Measurements from ENCODE around the gene CFHR1.

The CFHR1 gene

GRCh38 chr1:196873385-196873784 lies 53.9 kb downstream of the CFHR1 start:
- no peak overlapping the region for H3K4me2 ChIP-seq (ENCODE audit: low read depth, low read length, poor library complexity, severe bottlenecking)
- H4K20me1 ChIP-seq (ENCODE audit: low read depth, low read length) = no peaks in the 10 kb centered on the region
- H3K4me3 ChIP-seq (ENCODE audit: insufficient read depth, low read length, poor library complexity, severe bottlenecking) = no peak overlapping the region
- no peak for TF ChIP-seq CTCF (IDR thresholded peaks at IDR 0.05; ENCODE audit: insufficient read depth, low read length, poor library complexity, severe bottlenecking)
- TF ChIP-seq EZH2phosphoT487 (conservative IDR thresholded peaks at IDR 0.05; ENCODE audit: low read length) = no peak
- no peaks in the 10 kb centered on the region for H3F3A ChIP-seq (ENCODE audit: insufficient read depth)
- no peak overlapping the region for H2AFZ ChIP-seq (ENCODE audit: low read depth, low read length, severe bottlenecking)
- no peaks in the 10 kb centered on the region for H3K36me3 ChIP-seq (ENCODE audit: low read length)
- no peak overlapping the region for H3K27ac ChIP-seq (ENCODE audit: low read depth, low read length)
- H3K79me2 ChIP-seq (ENCODE audit: insufficient read depth, low read length) = no peaks in the 10 kb centered on the region
- no peaks in the 10 kb centered on the region for H3K9me2 ChIP-seq (replicated peaks; ENCODE audit: insufficient read depth, low read length)
- H3K9ac ChIP-seq (ENCODE audit: low read length) = no peak overlapping the region
- H3K27me3 ChIP-seq (ENCODE audit: low read length) = no peaks in the 10 kb centered on the region
- H3K9me3 ChIP-seq (ENCODE audit: insufficient read depth, low read length) = no peaks in the 10 kb centered on the region

- Histone ChIP-seq H3K27ac (ENCODE audit: low read depth, low read length) (no peak overlapping the region), H3K9me3 (ENCODE audit: insufficient read depth, low read length) (no peaks in the 10 kb centered on the region), H3K36me3 (ENCODE audit: low read length) (no peaks in the 10 kb centered on the region), H3K79me2 (ENCODE audit: insufficient read depth, low read length) (no peaks in the 10 kb centered on the region), H3K9me2 (replicated peaks; ENCODE audit: insufficient read depth, low read length) (no peaks in the 10 kb centered on the region), H3F3A (ENCODE audit: insufficient read depth) (no peaks in the 10 kb centered on the region), H3K4me2 (ENCODE audit: low read depth, low read length, poor library complexity, severe bottlenecking) (no peak overlapping the region), H2AFZ (ENCODE audit: low read depth, low read length, severe bottlenecking) (no peak overlapping the region), H3K27me3 (ENCODE audit: low read length) (no peaks in the 10 kb centered on the region), H4K20me1 (ENCODE audit: low read depth, low read length) (no peaks in the 10 kb centered on the region), H3K9ac (ENCODE audit: low read length) (no peak overlapping the region), H3K4me3 (ENCODE audit: insufficient read depth, low read length, poor library complexity, severe bottlenecking) (no peak overlapping the region)
- TF ChIP-seq CTCF (IDR thresholded peaks at IDR 0.05; ENCODE audit: insufficient read depth, low read length, poor library complexity, severe bottlenecking) (no peak), EZH2phosphoT487 (conservative IDR thresholded peaks at IDR 0.05; ENCODE audit: low read length) (no peak)
Observed at GRCh38 chr1:196875935-196876334, 56.4 kb downstream of the CFHR1 start.

GRCh38 chr1:196877964-196878363 lies 58.4 kb downstream of the CFHR1 start:
- TF ChIP-seq EZH2phosphoT487 (conservative IDR thresholded peaks at IDR 0.05; ENCODE audit: low read length) (no peak), CTCF (IDR thresholded peaks at IDR 0.05; ENCODE audit: insufficient read depth, low read length, poor library complexity, severe bottlenecking) (no peak)
- H3K9ac ChIP-seq (ENCODE audit: low read length) = no peak overlapping the region
- no peak overlapping the region for H3K4me2 ChIP-seq (ENCODE audit: low read depth, low read length, poor library complexity, severe bottlenecking)
- H3K9me2 ChIP-seq (replicated peaks; ENCODE audit: insufficient read depth, low read length) = no peaks in the 10 kb centered on the region
- H4K20me1 ChIP-seq (ENCODE audit: low read depth, low read length) = no peaks in the 10 kb centered on the region
- no peak overlapping the region for H3K4me3 ChIP-seq (ENCODE audit: insufficient read depth, low read length, poor library complexity, severe bottlenecking)
- no peak overlapping the region for H2AFZ ChIP-seq (ENCODE audit: low read depth, low read length, severe bottlenecking)
- no peaks in the 10 kb centered on the region for H3K27me3 ChIP-seq (ENCODE audit: low read length)
- H3K9me3 ChIP-seq (ENCODE audit: insufficient read depth, low read length) = no peaks in the 10 kb centered on the region
- H3K79me2 ChIP-seq (ENCODE audit: insufficient read depth, low read length) = no peaks in the 10 kb centered on the region
- H3K36me3 ChIP-seq (ENCODE audit: low read length) = no peaks in the 10 kb centered on the region
- no peaks in the 10 kb centered on the region for H3F3A ChIP-seq (ENCODE audit: insufficient read depth)
- no peak overlapping the region for H3K27ac ChIP-seq (ENCODE audit: low read depth, low read length)

Measured in SU-DHL-6 (cell line).